ENCODE results near the gene CLNK.
A peak's percentile ranks its signal among the peaks of the same experiment; 100 is the strongest.

CLNK gene

DNA sequence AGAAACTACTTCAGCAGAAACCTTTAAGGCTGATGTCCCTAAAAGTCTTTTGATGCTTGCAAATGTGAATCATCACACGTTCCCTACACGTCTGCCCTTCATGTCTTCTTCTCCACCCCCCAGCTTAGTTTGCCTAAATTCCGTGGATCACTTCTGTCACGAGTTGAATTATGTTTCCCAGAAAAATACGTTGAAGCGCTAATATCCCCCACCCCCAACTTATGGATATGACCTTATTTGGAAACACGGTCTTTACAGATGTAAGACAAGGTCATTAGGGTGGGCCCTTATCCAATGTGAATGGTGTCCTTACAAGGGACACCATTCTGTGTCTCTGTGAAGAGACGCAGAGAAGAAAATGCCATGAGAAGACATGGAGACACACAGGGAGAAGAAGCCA is 225.3 kb downstream of the CLNK start:
- H3K4me3 ChIP-seq (ENCODE audit: low read length), result no peak overlapping the region
- TF ChIP-seq CTCF (IDR thresholded peaks at IDR 0.05; ENCODE audit: insufficient read depth, low read depth, low read length, missing control alignments), result no peak
- no peak for DNase-seq (ENCODE audit: low read depth)

- DNase-seq (ENCODE audit: low read depth), result no peak
- H3K4me3 ChIP-seq (ENCODE audit: low read length), result no peak overlapping the region
- TF ChIP-seq CTCF (IDR thresholded peaks at IDR 0.05; ENCODE audit: insufficient read depth, low read depth, low read length, missing control alignments), result no peak
Measured at GRCh38 chr4:10458177-10458576, 226.4 kb downstream of the CLNK start.

- H3K4me3 ChIP-seq (ENCODE audit: low read length), result peak within 1 kb of the TSS; percentile 59
- no peak for TF ChIP-seq CTCF (IDR thresholded peaks at IDR 0.05; ENCODE audit: insufficient read depth, low read depth, low read length, missing control alignments)
- DNase-seq (ENCODE audit: low read depth), result peak; percentile 70
Measured at GRCh38 chr4:10457255-10457801, 227.2 kb downstream of the CLNK start, which contains the start of gene ZNF518B. ZNF518B (minus strand) TSS chr4:10457426; CDS start chr4:10446328, 11,098 bp downstream.

DNA sequence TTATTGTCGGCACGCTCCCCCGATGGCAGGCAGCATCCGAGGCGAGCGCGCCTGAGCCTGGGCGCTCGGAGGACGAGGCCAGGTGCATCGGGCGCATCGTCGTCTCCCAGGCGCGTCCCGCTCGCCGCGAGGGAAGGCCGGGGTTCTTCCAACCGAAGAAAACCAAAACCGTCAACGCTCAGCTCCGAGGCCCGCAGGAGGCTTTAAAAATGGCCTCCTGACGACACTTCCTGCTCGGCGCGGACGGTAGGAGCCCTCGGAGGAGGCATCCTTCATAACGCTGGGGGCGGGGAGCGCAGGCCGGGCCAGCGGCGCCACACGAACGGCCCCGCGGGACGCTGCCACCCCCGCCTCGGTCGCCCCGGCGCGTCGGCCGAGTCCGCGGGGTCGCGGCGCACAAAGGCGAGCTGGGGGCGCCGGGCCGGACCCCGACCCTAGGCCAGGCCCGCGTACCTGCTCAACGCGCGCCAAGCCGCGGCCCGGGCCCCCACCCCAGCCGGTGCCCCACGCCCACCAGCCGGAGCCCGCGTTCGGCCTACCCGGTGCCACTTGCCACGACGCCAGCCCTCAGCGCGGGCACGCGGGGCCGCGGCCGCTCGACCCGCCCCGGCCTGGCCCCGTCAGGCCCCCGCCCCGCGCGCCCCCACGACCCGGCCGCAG is 227.8 kb downstream of the CLNK start:
- TF ChIP-seq CTCF (IDR thresholded peaks at IDR 0.05; ENCODE audit: insufficient read depth, low read depth, low read length, missing control alignments), result no peak
- peak; percentile 65 for DNase-seq (ENCODE audit: low read depth)
- peak overlapping the region; percentile 59 for H3K4me3 ChIP-seq (ENCODE audit: low read length)

DNA sequence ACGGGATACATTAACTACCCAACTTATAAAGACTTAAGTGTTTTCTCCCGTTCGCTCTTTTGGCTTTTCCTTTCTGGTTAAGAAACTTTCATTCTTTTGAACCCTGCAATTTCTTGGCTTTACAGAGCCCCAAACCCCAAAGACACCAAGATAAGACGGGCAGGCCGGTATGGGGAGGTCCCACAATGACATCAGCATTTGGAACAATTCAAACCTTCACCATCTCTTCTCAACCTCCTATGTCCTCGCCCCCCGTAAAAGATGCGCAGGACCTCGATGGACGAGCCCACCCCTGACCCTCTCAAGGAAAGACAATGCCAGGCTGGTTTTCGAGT is 228.3 kb downstream of the CLNK start:
- TF ChIP-seq CTCF (IDR thresholded peaks at IDR 0.05; ENCODE audit: insufficient read depth, low read depth, low read length, missing control alignments), result no peak
- DNase-seq (ENCODE audit: low read depth), result no peak
- H3K4me3 ChIP-seq (ENCODE audit: low read length), result peak overlapping the region; percentile 59

DNA sequence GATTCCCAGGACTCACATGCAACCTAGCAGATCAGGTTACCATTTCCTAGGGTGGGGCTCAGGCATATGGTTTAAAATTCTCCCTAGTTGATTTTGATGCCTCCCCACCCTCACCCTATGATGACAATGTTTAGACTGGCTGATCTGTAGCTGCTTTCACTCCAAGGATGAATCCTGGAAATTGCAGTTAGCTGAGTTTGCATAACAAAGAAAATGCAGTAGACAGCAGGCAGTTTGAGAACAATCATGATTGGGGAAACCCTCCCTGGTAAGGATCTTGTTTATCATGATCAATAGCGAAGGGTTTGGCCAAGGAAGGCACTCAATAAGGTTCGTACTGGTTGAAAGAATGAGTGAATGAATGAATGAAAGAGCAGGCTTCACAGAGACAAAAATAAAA is 229.4 kb downstream of the CLNK start:
- DNase-seq (ENCODE audit: low read depth), result no peak
- no peak overlapping the region for H3K4me3 ChIP-seq (ENCODE audit: low read length)
- no peak for TF ChIP-seq CTCF (IDR thresholded peaks at IDR 0.05; ENCODE audit: insufficient read depth, low read depth, low read length, missing control alignments)

DNA sequence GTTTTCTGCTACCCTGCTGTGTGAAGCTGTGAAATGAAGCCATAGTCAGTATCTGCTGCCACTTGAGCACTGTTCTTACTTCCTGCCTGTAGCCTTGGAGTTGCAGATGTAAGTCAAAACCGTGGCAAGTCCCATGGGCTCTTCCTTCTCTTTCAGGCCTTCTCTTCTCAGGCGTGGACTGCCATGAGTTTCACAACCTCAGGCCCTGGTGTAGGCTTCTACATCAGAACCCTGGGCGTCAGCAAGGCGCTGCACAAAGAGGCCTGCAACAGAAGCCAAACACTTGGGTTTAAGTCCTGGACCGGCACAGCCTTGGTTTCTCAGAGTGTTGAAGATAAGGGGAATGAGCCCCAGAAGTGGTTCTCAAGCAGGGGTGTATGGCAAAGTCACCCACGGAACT is 229.8 kb downstream of the CLNK start:
- DNase-seq (ENCODE audit: low read depth), result no peak
- no peak for TF ChIP-seq CTCF (IDR thresholded peaks at IDR 0.05; ENCODE audit: insufficient read depth, low read depth, low read length, missing control alignments)
- no peak overlapping the region for H3K4me3 ChIP-seq (ENCODE audit: low read length)
